T-helper 1 cell treated with Interleukin-12 subunit alpha and Interleukin-12 subunit beta and Interleukin-4 antibody, amounts not matched to agents 30 μg/mL and 1 μg/mL, for 36 hours (primary cell): ENCODE measurements around the gene ANGPTL2.

Source experiments
- H3K27ac Mint-ChIP-seq: one replicate; pipeline ENCODE4 v1.8.0; 2021; ENCODE audit warnings: mild to moderate bottlenecking, mixed read lengths
- H3K27me3 Mint-ChIP-seq: one replicate; pipeline ENCODE4 v1.8.0; 2021; ENCODE audit warnings: low read depth, mixed read lengths
- H3K36me3 Mint-ChIP-seq: one replicate; pipeline ENCODE4 v1.8.0; 2021; ENCODE audit warnings: low read depth, mixed read lengths
- H3K4me1 Mint-ChIP-seq: one replicate; pipeline ENCODE4 v1.8.0; 2021; ENCODE audit warnings: low read depth, mixed read lengths
- H3K4me3 Mint-ChIP-seq: one replicate; pipeline ENCODE4 v1.8.0; 2021; ENCODE audit warnings: mild to moderate bottlenecking, moderate library complexity, mixed read lengths
- H3K9me3 Mint-ChIP-seq: one replicate; pipeline ENCODE4 v1.8.0; 2021; ENCODE audit warnings: mixed read lengths

ANGPTL2 gene

DNA sequence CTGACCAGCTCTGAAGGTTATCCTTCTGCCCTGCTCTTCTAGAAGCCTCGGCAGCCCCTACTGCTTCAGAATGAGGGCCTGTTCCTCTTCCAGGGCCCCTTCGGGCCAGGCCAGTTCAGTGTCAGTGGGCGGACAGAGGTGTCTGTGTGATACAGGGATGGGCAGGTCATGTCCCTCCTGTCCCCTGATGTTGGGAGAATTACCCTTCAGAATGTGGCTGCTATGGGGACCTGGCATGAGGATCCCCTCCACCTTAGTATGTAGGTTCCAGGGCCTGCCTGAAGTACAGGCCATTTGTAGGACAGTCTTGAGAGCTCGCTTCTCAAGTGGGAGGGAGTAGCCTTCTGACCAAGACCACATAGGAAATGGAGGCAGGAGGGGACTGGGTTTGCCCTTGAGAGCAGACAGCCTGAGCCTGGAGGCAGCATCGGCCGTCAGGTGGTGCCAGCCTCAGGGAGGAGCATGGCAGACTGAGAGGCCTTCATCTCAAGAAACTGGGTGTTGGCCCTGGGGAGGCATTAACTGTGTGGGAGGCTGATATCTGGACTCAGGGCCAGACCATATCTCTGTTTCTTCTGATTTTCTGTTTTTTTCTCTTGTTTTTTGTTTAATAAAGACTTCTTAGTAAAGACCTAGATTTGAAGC lies 32.0 kb downstream of the ANGPTL2 start:
- H3K27me3 Mint-ChIP-seq = peaks cover 11% of the 10 kb centered on the region
- no peaks in the 10 kb centered on the region for H3K9me3 Mint-ChIP-seq
- H3K27ac Mint-ChIP-seq = no peak overlapping the region
- no peaks in the 10 kb centered on the region for H3K36me3 Mint-ChIP-seq
- no peak overlapping the region for H3K4me3 Mint-ChIP-seq
- H3K4me1 Mint-ChIP-seq = no peaks in the 10 kb centered on the region

- no peak overlapping the region for H3K27ac Mint-ChIP-seq
- no peak overlapping the region for H3K4me3 Mint-ChIP-seq
- H3K36me3 Mint-ChIP-seq = no peaks in the 10 kb centered on the region
- peaks cover 11% of the 10 kb centered on the region for H3K27me3 Mint-ChIP-seq
- H3K4me1 Mint-ChIP-seq = peaks cover 3% of the 10 kb centered on the region
- H3K9me3 Mint-ChIP-seq = no peaks in the 10 kb centered on the region
These were observed 32.8 kb downstream of the ANGPTL2 start for GRCh38 chr9:127089631-127090081.

DNA sequence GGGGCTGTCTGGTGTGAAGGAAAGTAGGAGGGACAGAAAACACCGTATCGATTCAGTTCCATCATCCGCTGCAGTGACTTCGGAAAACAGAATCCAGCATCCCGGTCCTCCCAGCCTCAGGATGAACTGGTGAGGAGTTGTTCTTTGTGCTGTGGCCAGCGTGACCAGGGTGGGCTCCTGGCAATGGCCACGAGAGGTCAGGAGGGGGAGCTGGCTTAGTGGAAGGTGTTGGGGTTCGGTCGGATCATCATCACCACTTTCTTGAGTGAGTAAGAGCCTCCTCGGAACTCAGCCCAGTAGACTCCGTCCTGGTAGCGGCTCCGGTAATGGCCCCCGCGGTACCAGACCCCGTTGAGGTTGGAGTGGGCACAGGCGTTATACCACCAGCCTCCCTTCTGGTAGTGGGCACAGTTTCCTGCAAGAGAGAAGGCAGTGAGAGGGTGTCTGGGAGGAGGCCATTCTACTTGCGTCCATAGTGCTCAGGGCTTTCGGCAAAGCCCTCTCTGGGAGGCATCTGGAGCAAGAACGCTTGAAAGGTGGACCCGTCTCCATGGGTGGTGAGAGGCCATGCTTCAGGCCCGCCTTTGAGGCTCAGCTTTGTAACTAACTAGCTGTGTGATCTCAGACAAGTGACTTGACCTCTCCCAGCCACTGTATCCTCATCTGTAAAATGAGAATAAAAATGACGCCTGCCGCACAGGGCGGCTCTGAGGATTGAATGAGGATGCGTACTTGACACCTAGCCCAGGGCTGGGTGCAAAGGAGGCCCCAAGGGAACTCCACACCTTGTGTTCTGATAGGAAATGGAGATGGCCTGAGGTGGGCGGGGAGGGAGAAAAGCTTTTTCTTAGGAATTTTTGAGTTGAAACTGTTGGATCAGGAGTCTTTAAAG lies 33.5 kb downstream of the ANGPTL2 start:
- no peak overlapping the region for H3K4me3 Mint-ChIP-seq

GRCh38 chr9:127087836-127088235 lies 34.6 kb downstream of the ANGPTL2 start:
- Mint-ChIP-seq H3K4me3 (no peak overlapping the region), H3K9me3 (no peaks in the 10 kb centered on the region), H3K27ac (no peak overlapping the region)

More for the DNA sequence above, 33.5 kb downstream of the ANGPTL2 start:
- peaks cover 8% of the 10 kb centered on the region for H3K4me1 Mint-ChIP-seq
- peaks cover 11% of the 10 kb centered on the region for H3K27me3 Mint-ChIP-seq
- H3K9me3 Mint-ChIP-seq = no peaks in the 10 kb centered on the region
- H3K27ac Mint-ChIP-seq = no peak overlapping the region
- no peaks in the 10 kb centered on the region for H3K36me3 Mint-ChIP-seq

GRCh38 chr9:127087411-127087810 lies 35.0 kb downstream of the ANGPTL2 start:
- H3K27ac Mint-ChIP-seq = no peak overlapping the region

More at GRCh38 chr9:127087836-127088235, 34.6 kb downstream of the ANGPTL2 start:
- peaks cover 11% of the 10 kb centered on the region for H3K27me3 Mint-ChIP-seq
- no peaks in the 10 kb centered on the region for H3K36me3 Mint-ChIP-seq
- H3K4me1 Mint-ChIP-seq = peaks cover 8% of the 10 kb centered on the region

DNA sequence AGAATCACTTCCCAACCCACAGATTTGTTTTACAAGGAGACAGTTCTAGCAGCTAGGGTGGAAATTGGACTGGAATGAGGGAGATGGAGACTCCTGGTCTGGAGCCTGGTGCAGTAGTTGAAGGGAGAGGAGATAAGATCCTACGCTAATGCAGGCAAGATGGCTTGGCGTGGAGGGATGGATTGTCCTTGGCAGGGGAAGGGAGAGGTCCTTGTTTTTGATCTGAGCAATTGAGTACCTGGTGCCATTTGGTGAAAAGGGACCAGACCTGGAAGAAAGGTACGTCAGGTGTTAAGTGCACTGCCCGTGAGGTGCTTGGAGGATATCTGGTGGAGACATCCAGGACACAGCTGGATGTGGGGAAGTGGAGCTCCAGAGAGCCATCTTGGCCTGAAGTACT lies 35.7 kb downstream of the ANGPTL2 start:
- Mint-ChIP-seq H3K27me3 (peaks cover 14% of the 10 kb centered on the region), H3K36me3 (no peaks in the 10 kb centered on the region), H3K4me1 (peaks cover 8% of the 10 kb centered on the region), H3K4me3 (no peak overlapping the region), H3K9me3 (no peaks in the 10 kb centered on the region), H3K27ac (no peak overlapping the region)

More at GRCh38 chr9:127087411-127087810, 35.0 kb downstream of the ANGPTL2 start:
- Mint-ChIP-seq H3K36me3 (no peaks in the 10 kb centered on the region), H3K4me3 (no peak overlapping the region), H3K4me1 (peaks cover 8% of the 10 kb centered on the region), H3K27me3 (peaks cover 11% of the 10 kb centered on the region), H3K9me3 (no peaks in the 10 kb centered on the region)

DNA sequence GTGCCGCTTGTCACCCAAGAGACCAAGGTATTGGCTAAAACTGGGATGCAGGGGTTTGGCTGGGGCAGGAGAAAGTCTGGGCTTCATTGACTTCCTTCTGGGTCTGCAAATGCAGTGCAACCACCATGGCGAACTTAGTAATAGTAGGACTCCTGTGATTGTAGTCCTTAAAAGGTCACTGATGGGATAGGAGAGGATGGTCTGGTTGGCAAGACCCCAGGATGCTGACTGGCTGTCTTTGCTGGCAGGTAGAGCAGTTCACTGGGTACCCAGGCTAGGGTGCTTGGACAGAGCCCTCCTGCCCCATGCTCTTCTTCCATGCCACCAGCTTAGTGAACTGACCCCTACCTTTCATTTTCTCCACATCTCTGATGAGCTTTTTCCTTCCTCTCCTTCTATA lies 37.2 kb downstream of the ANGPTL2 start:
- Mint-ChIP-seq H3K27me3 (peaks cover 14% of the 10 kb centered on the region), H3K27ac (no peak overlapping the region), H3K4me3 (no peak overlapping the region), H3K36me3 (no peaks in the 10 kb centered on the region), H3K9me3 (no peaks in the 10 kb centered on the region), H3K4me1 (peaks cover 8% of the 10 kb centered on the region)

DNA sequence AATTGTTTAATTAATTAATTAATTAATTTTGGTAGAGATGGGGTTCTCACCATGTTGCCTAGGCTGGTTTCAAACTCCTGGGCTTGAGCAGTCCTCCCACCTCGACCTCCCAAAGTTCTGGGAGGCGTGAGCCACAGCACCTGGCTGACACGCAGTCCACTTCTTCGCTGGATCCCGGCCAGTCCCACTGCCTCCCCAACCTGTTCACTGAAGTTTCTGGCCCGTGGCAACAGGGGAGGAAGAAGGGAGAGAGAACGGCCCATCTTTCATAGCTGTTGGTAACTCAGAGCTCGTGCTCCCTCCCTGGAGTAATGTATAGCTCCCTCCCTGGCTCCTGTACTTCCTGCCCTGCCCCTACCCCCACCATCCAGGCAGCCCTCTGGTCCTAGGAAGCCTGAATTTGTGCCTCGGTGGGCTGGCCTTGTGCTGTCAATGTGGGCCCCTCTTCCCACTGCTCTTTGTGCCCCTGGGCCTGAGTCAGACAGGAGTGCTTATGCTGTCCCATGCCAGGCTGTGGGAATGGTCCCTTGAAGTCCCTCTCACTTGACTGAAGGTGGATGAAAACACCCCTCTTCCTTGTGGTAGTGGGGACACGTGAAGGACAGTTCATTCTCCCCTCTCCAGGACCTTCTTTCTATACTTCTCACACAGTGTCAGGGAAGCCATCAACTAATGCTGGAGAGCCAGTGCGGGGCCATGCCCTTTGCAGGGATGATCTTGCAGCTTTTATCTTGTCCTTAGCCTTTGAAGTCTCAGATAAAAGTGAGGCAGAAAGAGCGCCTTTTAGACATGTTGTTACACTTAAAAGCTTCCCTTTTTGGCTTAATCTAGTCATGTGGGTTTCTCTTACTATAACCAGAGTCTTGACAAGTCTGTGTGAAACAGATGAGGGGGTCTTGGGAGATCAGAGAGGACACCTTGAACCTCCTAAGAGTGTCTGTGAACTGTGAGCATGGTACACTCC lies 38.1 kb downstream of the ANGPTL2 start:
- Mint-ChIP-seq H3K4me1 (peaks cover 8% of the 10 kb centered on the region), H3K9me3 (no peaks in the 10 kb centered on the region), H3K36me3 (no peaks in the 10 kb centered on the region), H3K27me3 (peaks cover 21% of the 10 kb centered on the region), H3K27ac (no peak overlapping the region), H3K4me3 (no peak overlapping the region)

- no peaks in the 10 kb centered on the region for H3K9me3 Mint-ChIP-seq
- H3K27me3 Mint-ChIP-seq = peaks cover 28% of the 10 kb centered on the region
- H3K4me1 Mint-ChIP-seq = peaks cover 11% of the 10 kb centered on the region
- no peak overlapping the region for H3K4me3 Mint-ChIP-seq
- no peak overlapping the region for H3K27ac Mint-ChIP-seq
- H3K36me3 Mint-ChIP-seq = no peaks in the 10 kb centered on the region
These were observed 39.1 kb downstream of the ANGPTL2 start for GRCh38 chr9:127083138-127083980.

- Mint-ChIP-seq H3K27ac (no peak overlapping the region), H3K4me3 (no peak overlapping the region), H3K9me3 (no peaks in the 10 kb centered on the region), H3K36me3 (no peaks in the 10 kb centered on the region), H3K27me3 (peaks cover 34% of the 10 kb centered on the region), H3K4me1 (peaks cover 11% of the 10 kb centered on the region)
These were observed 40.9 kb downstream of the ANGPTL2 start for GRCh38 chr9:127081250-127082185.

GRCh38 chr9:127079446-127080140 lies 42.8 kb downstream of the ANGPTL2 start:
- Mint-ChIP-seq H3K27ac (no peak overlapping the region), H3K4me3 (no peak overlapping the region), H3K36me3 (no peaks in the 10 kb centered on the region), H3K4me1 (peaks cover 7% of the 10 kb centered on the region), H3K9me3 (no peaks in the 10 kb centered on the region), H3K27me3 (peaks cover 42% of the 10 kb centered on the region)

GRCh38 chr9:127078988-127079387 lies 43.4 kb downstream of the ANGPTL2 start:
- H3K4me1 Mint-ChIP-seq = peaks cover 3% of the 10 kb centered on the region
- no peak overlapping the region for H3K4me3 Mint-ChIP-seq
- H3K27ac Mint-ChIP-seq = no peak overlapping the region
- H3K9me3 Mint-ChIP-seq = no peaks in the 10 kb centered on the region
- H3K27me3 Mint-ChIP-seq = peaks cover 42% of the 10 kb centered on the region
- no peaks in the 10 kb centered on the region for H3K36me3 Mint-ChIP-seq
